GM21526 (cell line): ENCODE measurements around the gene SLC39A11.

Experiments used
- ATAC-seq: cut with Tn5 transposase; IDR thresholded peaks from one replicate; pipeline ENCODE4 v1.9.1; 2021; ENCODE audit warnings: moderate library complexity; ENCODE audit not compliant: unreplicated experiment, low FRiP score

SLC39A11 gene

DNA sequence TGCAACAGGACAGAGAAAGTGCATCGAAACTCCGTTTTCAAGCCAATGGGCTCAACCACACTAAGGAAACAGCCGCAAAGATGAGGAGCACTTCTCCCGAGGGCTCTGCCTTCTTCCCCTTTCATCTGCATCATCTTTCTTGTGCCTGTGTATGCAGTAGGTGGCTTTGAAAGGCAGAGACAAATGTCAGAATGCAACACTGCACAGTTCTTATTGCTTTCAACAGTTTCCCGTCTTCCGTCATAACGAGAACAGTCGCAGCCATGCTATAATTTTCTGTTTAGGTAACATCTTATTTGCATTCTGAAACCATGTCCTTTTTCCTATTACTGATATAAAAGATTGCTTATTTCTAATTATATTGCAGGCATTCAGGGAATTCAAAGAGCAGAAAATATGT, 205.2 kb downstream of the SLC39A11 start:
- no peak for ATAC-seq

GRCh38 chr17:72886622-72887021, 205.9 kb downstream of the SLC39A11 start:
- ATAC-seq, result no peak

- ATAC-seq, result no peak
These were observed 208.4 kb downstream of the SLC39A11 start for GRCh38 chr17:72884066-72884465.

GRCh38 chr17:72883351-72883750, 209.1 kb downstream of the SLC39A11 start:
- ATAC-seq, result no peak

DNA sequence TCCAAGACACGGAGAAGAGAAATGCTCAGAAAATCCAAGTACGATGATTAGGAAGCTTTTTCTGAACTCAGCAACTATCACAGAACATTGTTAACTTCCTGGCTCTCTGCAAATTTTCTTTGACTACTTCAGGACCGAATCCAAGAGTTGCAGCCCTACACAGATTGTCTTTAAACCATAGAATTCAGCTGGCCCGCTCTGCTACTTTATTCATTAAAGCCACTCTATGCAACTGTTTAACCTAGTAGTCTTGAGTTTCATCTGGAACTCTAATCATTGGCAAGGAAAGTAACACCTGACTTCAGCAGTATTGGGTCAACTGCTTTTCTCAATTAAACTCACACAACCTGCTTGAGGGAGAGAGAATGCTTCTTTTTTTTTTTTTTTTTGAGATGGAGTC, 210.1 kb downstream of the SLC39A11 start:
- no peak for ATAC-seq

- no peak for ATAC-seq
These were observed 212.6 kb downstream of the SLC39A11 start for GRCh38 chr17:72879877-72880276.

DNA sequence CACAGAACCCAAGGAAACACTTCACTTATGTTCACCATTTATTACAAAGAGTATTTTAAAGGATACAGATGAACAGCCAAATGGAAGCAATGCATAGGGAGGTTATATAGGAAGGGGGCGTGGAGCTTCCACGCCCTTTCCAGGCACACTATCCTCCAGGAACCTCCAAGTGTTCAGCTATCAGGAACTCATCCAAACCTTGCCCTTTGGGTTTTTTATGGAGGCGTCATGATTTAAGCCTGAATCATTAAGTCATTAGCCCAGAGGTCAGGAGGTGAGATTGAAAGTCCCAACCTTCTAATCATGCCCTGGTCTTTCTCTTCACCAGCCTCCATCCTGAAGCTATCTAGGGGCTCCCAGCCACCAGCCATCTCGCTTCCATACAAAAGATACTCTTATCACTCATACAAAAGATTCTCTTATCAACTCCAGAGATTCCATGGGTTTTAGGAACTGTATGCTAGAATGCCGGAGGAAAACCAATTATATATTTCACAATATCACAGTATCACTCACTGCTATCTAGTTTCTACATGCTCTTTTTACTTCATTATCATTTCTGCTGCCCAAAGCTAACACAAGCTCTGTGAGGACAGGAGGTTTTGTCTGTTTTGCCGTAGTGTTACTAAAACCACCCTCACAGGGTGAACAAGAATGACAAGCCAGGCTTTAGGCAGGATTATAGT, 213.4 kb downstream of the SLC39A11 start:
- no peak for ATAC-seq

GRCh38 chr17:72877348-72877747, 215.1 kb downstream of the SLC39A11 start:
- ATAC-seq, result no peak

DNA sequence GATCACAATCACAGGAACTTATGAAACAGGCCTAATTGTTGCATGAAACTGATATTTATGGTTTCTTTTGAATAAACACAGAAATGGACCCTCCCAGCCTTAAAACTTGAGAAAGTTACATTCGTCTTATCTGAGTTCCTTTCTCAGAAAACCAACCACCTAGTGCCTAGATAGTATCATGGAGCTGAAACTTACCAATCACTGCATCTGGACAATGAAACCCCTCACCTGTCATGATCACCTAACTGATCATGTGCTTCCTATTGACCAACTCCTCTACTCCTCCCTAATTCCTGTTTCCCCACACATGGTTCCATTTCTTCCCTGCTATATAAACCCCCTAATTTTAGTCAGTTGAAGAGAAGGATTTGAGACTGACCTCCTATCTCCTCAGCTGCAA, 216.1 kb downstream of the SLC39A11 start:
- ATAC-seq, result no peak

DNA sequence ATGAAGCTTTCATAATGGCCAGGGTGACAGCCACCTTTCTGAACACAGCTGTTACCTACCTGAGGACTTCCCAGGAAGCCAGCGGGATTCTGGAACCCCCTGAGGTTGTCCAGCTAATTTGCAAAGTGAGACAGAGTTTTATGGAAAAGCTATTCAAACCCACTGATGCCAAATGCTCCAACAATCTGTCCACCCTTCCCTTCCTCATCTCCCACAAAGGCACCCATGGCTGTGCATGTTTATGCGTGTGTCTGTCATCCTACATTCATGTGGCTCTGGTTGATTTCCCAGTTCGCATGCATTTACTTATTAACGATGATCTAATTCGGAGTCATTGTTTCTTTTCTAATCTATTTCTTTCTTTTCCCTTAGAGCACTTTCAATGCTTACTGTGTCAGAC, 217.1 kb downstream of the SLC39A11 start:
- ATAC-seq, result no peak

GRCh38 chr17:72872396-72872795, 220.1 kb downstream of the SLC39A11 start:
- no peak for ATAC-seq

GRCh38 chr17:72870367-72870985, 222.0 kb downstream of the SLC39A11 start:
- ATAC-seq, result no peak

DNA sequence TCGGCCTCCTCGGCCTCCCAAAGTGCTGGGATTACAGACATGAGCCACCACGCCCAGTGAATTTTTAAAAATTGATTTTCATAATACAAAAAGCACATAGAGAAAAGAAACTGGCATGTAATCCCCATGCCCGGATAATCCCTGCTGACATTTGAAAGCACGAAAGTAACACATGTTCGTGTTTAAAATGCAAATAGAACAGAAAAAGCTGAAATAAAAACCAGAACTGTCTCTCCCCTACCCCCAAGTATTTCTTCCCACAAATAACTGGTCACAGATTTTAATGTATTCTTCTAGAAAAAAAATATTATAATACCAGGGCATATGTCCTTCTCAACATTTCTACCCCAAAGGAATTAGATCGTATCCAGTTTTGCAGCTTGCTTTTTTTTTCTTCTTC, 222.9 kb downstream of the SLC39A11 start:
- no peak for ATAC-seq

- no peak for ATAC-seq
These were observed 226.5 kb downstream of the SLC39A11 start for GRCh38 chr17:72865954-72866353.

DNA sequence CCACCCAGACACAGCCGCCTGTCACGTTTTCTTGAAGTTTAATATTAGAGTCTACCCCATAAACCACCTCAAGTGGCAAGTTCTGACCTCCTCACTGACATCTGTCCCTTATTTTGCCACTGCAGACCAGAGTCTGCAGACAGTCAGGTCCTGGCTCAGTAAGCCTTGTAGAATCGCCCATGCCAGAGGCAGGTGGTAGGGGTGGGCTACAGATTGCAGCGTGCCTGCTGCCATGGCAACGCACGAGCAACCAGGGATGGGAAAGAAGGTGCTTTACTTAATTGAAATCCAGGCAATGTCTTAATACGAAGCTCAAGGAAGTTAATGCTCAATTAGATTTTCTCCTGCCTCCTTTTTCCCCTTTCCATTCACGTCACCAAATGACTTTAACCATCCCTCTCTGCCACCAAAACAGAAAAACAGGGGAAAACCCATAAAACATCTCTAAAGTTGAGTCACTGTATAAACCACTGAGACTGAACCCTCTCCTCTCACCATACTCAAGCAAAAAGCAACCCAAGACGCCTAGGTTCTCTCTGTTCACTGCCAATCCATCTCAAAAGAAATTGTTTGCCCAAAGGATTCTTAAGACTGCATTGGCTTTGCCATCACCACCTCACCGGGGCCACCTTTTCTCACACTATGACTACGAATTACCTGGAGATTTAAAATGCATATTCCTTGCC, 228.8 kb downstream of the SLC39A11 start:
- ATAC-seq, result no peak

GRCh38 chr17:72862276-72862999, 230.1 kb downstream of the SLC39A11 start:
- ATAC-seq, result no peak

DNA sequence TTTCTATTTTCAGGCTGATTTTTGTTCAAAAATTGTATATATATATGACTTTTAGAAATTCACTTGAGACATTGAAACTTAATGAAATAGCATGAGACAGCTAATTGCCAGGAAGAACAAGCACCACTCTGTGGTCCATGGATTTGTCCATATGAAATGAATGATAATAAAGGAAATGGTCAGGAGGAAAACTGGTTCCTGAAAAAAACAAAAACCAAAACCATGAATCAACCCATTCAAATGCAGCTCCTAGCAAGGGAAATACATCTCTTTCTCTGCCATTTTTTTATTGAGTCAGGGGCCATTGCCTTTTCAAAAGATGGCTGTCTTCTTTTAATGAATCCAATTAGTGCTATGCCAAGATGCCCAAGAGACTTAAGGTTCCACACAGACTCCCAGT, 230.7 kb downstream of the SLC39A11 start:
- no peak for ATAC-seq

- ATAC-seq, result no peak
These were observed 231.7 kb downstream of the SLC39A11 start for GRCh38 chr17:72860778-72861177.

GRCh38 chr17:72858826-72859495, 233.5 kb downstream of the SLC39A11 start:
- ATAC-seq, result no peak
